ELF-1 (cell line): ENCODE results near the gene GFRA1.

Experiments used
- DNase-seq: peaks from one replicate; pipeline ENCODE4 v3.0.0-alpha.2; 2016; ENCODE audit warnings: low read depth, low spot score

Gene GFRA1

GRCh38 chr10:116272440-116273283 lies at the start of gene GFRA1:
Gene GFRA1 (minus strand): TSS chr10:116273206. CDS start chr10:116272029, 1,177 bp downstream.
- peak; percentile 37 for DNase-seq

- peak; percentile 46 for DNase-seq
Measured at GRCh38 chr10:116316503-116316902, 43.5 kb upstream of the GFRA1 start.

GRCh38 chr10:116312548-116312947 lies 39.5 kb upstream of the GFRA1 start:
- DNase-seq, result no peak

GRCh38 chr10:116311706-116312490 lies 38.9 kb upstream of the GFRA1 start:
- no peak for DNase-seq

GRCh38 chr10:116311016-116311415 lies 38.0 kb upstream of the GFRA1 start:
- no peak for DNase-seq

GRCh38 chr10:116307455-116307854 lies 34.4 kb upstream of the GFRA1 start:
- no peak for DNase-seq

- no peak for DNase-seq
Measured at GRCh38 chr10:116306847-116307246, 33.8 kb upstream of the GFRA1 start.

GRCh38 chr10:116304923-116305322 lies 31.9 kb upstream of the GFRA1 start:
- no peak for DNase-seq

GRCh38 chr10:116300542-116300941 lies 27.5 kb upstream of the GFRA1 start:
- DNase-seq, result no peak

GRCh38 chr10:116298586-116298985 lies 25.6 kb upstream of the GFRA1 start:
- DNase-seq, result no peak

GRCh38 chr10:116296291-116296721 lies 23.3 kb upstream of the GFRA1 start:
- no peak for DNase-seq

GRCh38 chr10:116292493-116292892 lies 19.5 kb upstream of the GFRA1 start:
- no peak for DNase-seq

- no peak for DNase-seq
Measured at GRCh38 chr10:116289652-116290051, 16.6 kb upstream of the GFRA1 start.

GRCh38 chr10:116287906-116288501 lies 15.0 kb upstream of the GFRA1 start:
- no peak for DNase-seq

GRCh38 chr10:116286626-116287200 lies 13.7 kb upstream of the GFRA1 start:
- DNase-seq, result no peak

- no peak for DNase-seq
Measured at GRCh38 chr10:116281775-116282174, 8.8 kb upstream of the GFRA1 start.

- peak; percentile 6 for DNase-seq
Measured at GRCh38 chr10:116278846-116279245, 5.8 kb upstream of the GFRA1 start.

- no peak for DNase-seq
Measured at GRCh38 chr10:116276981-116277380, 4.0 kb upstream of the GFRA1 start.

- DNase-seq, result peak; percentile 50
Measured at GRCh38 chr10:116274064-116274904, 1.3 kb upstream of the GFRA1 start.

- peak; percentile 29 for DNase-seq
Measured at GRCh38 chr10:116271593-116272439, 1.2 kb downstream of the GFRA1 start.
